ENCODE data around the gene PTCH2.
"Not testable (repeated sequence)": the region's sequence is repeated elsewhere in the genome, so short reads cannot be mapped to it uniquely, and the experiment has no call there.

The PTCH2 gene

GRCh38 chr1:44798481-44799365 is 44.3 kb downstream of the PTCH2 start:
- peaks cover 40% of the 10 kb centered on the region for H3K4me1 Mint-ChIP-seq (ENCODE audit: low read depth)
- intact Hi-C loops (cut with micrococcal nuclease), result loop anchor here (5.0 kb wide), 1 partner anchor 34 kb away; no protein-coding TSS in a partner anchor
- no peak overlapping the region for H3K4me3 Mint-ChIP-seq
- peak overlapping the region; percentile 99 for H3K27ac Mint-ChIP-seq
- H3K9me3 Mint-ChIP-seq, result no peaks in the 10 kb centered on the region
- H3K36me3 Mint-ChIP-seq (ENCODE audit: low read depth), result peaks cover 28% of the 10 kb centered on the region
- H3K27me3 Mint-ChIP-seq, result no peaks in the 10 kb centered on the region

GRCh38 chr1:44797886-44798285 is 45.2 kb downstream of the PTCH2 start:
- not testable (repeated sequence) for H3K9me3 Mint-ChIP-seq, H3K27ac Mint-ChIP-seq, H3K27me3 Mint-ChIP-seq, H3K4me3 Mint-ChIP-seq
- intact Hi-C loops (cut with micrococcal nuclease), result loop anchor here (5.0 kb wide), 1 partner anchor 34 kb away; no protein-coding TSS in a partner anchor
- peaks cover 20% of the 10 kb centered on the region for H3K36me3 Mint-ChIP-seq (ENCODE audit: low read depth)
- peaks cover 37% of the 10 kb centered on the region for H3K4me1 Mint-ChIP-seq (ENCODE audit: low read depth)

GRCh38 chr1:44792736-44793502 is 50.1 kb downstream of the PTCH2 start:
- H3K9me3 Mint-ChIP-seq, result no peaks in the 10 kb centered on the region
- intact Hi-C loops (cut with micrococcal nuclease), result no loop called here
- peak overlapping the region; percentile 21 for H3K27ac Mint-ChIP-seq
- H3K4me1 Mint-ChIP-seq (ENCODE audit: low read depth), result peaks cover 5% of the 10 kb centered on the region
- no peaks in the 10 kb centered on the region for H3K27me3 Mint-ChIP-seq
- no peak overlapping the region for H3K4me3 Mint-ChIP-seq
- no peaks in the 10 kb centered on the region for H3K36me3 Mint-ChIP-seq (ENCODE audit: low read depth)

GRCh38 chr1:44790968-44791801 is 51.9 kb downstream of the PTCH2 start:
- peaks cover 11% of the 10 kb centered on the region for H3K4me1 Mint-ChIP-seq (ENCODE audit: low read depth)
- no peaks in the 10 kb centered on the region for H3K9me3 Mint-ChIP-seq
- H3K27ac Mint-ChIP-seq, result no peak overlapping the region
- no peak overlapping the region for H3K4me3 Mint-ChIP-seq
- intact Hi-C loops (cut with micrococcal nuclease), result no loop called here
- H3K27me3 Mint-ChIP-seq, result peaks cover 5% of the 10 kb centered on the region
- H3K36me3 Mint-ChIP-seq (ENCODE audit: low read depth), result no peaks in the 10 kb centered on the region

GRCh38 chr1:44788120-44788860 is 54.8 kb downstream of the PTCH2 start, which contains the start of gene BEST4:
TSS of gene BEST4 (minus strand) at chr1:44788170. CDS start at chr1:44787705, 465 bp downstream.
- no peak within 1 kb of the TSS for H3K27ac Mint-ChIP-seq
- no peak within 1 kb of the TSS for H3K4me3 Mint-ChIP-seq
- no peaks in the 10 kb centered on the region for H3K9me3 Mint-ChIP-seq
- H3K36me3 Mint-ChIP-seq (ENCODE audit: low read depth), result no peaks in the 10 kb centered on the region
- intact Hi-C loops (cut with micrococcal nuclease), result no loop called here
- peaks cover 28% of the 10 kb centered on the region for H3K4me1 Mint-ChIP-seq (ENCODE audit: low read depth)
- peaks cover 23% of the 10 kb centered on the region for H3K27me3 Mint-ChIP-seq

- Mint-ChIP-seq H3K27ac (no peak overlapping the region), H3K9me3 (no peaks in the 10 kb centered on the region), H3K36me3 (ENCODE audit: low read depth) (no peaks in the 10 kb centered on the region), H3K4me1 (ENCODE audit: low read depth) (peaks cover 27% of the 10 kb centered on the region), H3K27me3 (peaks cover 23% of the 10 kb centered on the region), H3K4me3 (no peak overlapping the region)
- intact Hi-C loops (cut with micrococcal nuclease), result no loop called here
Measured at GRCh38 chr1:44787506-44787905, 55.5 kb downstream of the PTCH2 start.

- H3K27ac Mint-ChIP-seq, result peak overlapping the region; percentile 75
- H3K36me3 Mint-ChIP-seq (ENCODE audit: low read depth), result peaks cover 5% of the 10 kb centered on the region
- intact Hi-C loops (cut with micrococcal nuclease), result no loop called here
Measured at GRCh38 chr1:44786841-44787426, 56.1 kb downstream of the PTCH2 start.

GRCh38 chr1:44786138-44786840 is 56.8 kb downstream of the PTCH2 start:
- Mint-ChIP-seq H3K36me3 (ENCODE audit: low read depth) (peaks cover 11% of the 10 kb centered on the region), H3K27me3 (peaks cover 23% of the 10 kb centered on the region), H3K4me3 (peak overlapping the region; percentile 68), H3K27ac (peak overlapping the region; percentile 75), H3K9me3 (no peaks in the 10 kb centered on the region), H3K4me1 (ENCODE audit: low read depth) (peaks cover 27% of the 10 kb centered on the region)
- intact Hi-C loops (cut with micrococcal nuclease), result no loop called here

More at GRCh38 chr1:44786841-44787426, 56.1 kb downstream of the PTCH2 start:
- Mint-ChIP-seq H3K4me1 (ENCODE audit: low read depth) (peaks cover 27% of the 10 kb centered on the region), H3K27me3 (peaks cover 23% of the 10 kb centered on the region), H3K9me3 (no peaks in the 10 kb centered on the region), H3K4me3 (peak overlapping the region; percentile 68)

GRCh38 chr1:44785501-44786137 is 57.4 kb downstream of the PTCH2 start:
- Mint-ChIP-seq H3K4me1 (ENCODE audit: low read depth) (peaks cover 27% of the 10 kb centered on the region), H3K36me3 (ENCODE audit: low read depth) (peaks cover 18% of the 10 kb centered on the region), H3K4me3 (peak overlapping the region; percentile 68), H3K27me3 (peaks cover 23% of the 10 kb centered on the region), H3K27ac (peak overlapping the region; percentile 75), H3K9me3 (no peaks in the 10 kb centered on the region)
- intact Hi-C loops (cut with micrococcal nuclease), result no loop called here

GRCh38 chr1:44785029-44785380 is 58.0 kb downstream of the PTCH2 start:
- Mint-ChIP-seq H3K9me3 (no peaks in the 10 kb centered on the region), H3K4me1 (ENCODE audit: low read depth) (peaks cover 27% of the 10 kb centered on the region), H3K4me3 (peak overlapping the region; percentile 28), H3K27ac (no peak overlapping the region), H3K27me3 (peaks cover 23% of the 10 kb centered on the region), H3K36me3 (ENCODE audit: low read depth) (peaks cover 24% of the 10 kb centered on the region)
- intact Hi-C loops (cut with micrococcal nuclease), result no loop called here

- intact Hi-C loops (cut with micrococcal nuclease), result loop anchor here (5.0 kb wide), 1 partner anchor 518 kb away; no protein-coding TSS in a partner anchor
- H3K4me1 Mint-ChIP-seq (ENCODE audit: low read depth), result peaks cover 28% of the 10 kb centered on the region
Measured at GRCh38 chr1:44784094-44785028, 58.7 kb downstream of the PTCH2 start.

More at GRCh38 chr1:44784094-44785028, 58.7 kb downstream of the PTCH2 start:
- Mint-ChIP-seq H3K27me3 (peaks cover 23% of the 10 kb centered on the region), H3K27ac (peak overlapping the region; percentile 37), H3K4me3 (peak overlapping the region; percentile 24), H3K36me3 (ENCODE audit: low read depth) (peaks cover 31% of the 10 kb centered on the region), H3K9me3 (no peaks in the 10 kb centered on the region)
